IMR-90 (cell line): ENCODE measurements around the gene LIAS.

Experiments
- MAZ ChIP-seq: IDR thresholded peaks from 2 replicates; pipeline ENCODE4 v1.6.1; 2012; ENCODE audit warnings: low read depth, mild to moderate bottlenecking, low read length, improper control_type of control experiment, moderate library complexity, borderline replicate concordance
- MXI1 ChIP-seq: IDR thresholded peaks from 2 replicates; pipeline ENCODE4 v1.6.1; 2012; ENCODE audit warnings: low read depth, mild to moderate bottlenecking, low read length, moderate library complexity, borderline replicate concordance
- POLR2A ChIP-seq: IDR thresholded peaks from 2 replicates; pipeline ENCODE4 v1.6.1; 2012; ENCODE audit warnings: mild to moderate bottlenecking, low read depth, low read length
- RCOR1 ChIP-seq: IDR thresholded peaks from 2 replicates; pipeline ENCODE4 v1.6.1; 2012; ENCODE audit warnings: mild to moderate bottlenecking, low read length, improper control_type of control experiment; ENCODE audit not compliant: insufficient replicate concordance
- SMC3 ChIP-seq: fragments of 150-350 bp; IDR thresholded peaks from 2 replicates; pipeline ENCODE4 v1.6.1; 2016; ENCODE audit warnings: low read depth, mild to moderate bottlenecking, antibody characterized with exemption, low read length, moderate library complexity
- TF ChIP-seq, protein P1 (sequence below): conservative IDR thresholded peaks from 2 replicates; pipeline ENCODE4 v1.5.1; 2012; ENCODE audit warnings: mild to moderate bottlenecking, low read depth, low read length, improper control_type of control experiment
- TF ChIP-seq, protein P2 (sequence below): fragments of 150-350 bp; IDR thresholded peaks from 2 replicates; pipeline ENCODE4 v1.6.1; 2017; ENCODE audit warnings: mild to moderate bottlenecking, antibody characterized with exemption, low read length, low read depth

DNA sequence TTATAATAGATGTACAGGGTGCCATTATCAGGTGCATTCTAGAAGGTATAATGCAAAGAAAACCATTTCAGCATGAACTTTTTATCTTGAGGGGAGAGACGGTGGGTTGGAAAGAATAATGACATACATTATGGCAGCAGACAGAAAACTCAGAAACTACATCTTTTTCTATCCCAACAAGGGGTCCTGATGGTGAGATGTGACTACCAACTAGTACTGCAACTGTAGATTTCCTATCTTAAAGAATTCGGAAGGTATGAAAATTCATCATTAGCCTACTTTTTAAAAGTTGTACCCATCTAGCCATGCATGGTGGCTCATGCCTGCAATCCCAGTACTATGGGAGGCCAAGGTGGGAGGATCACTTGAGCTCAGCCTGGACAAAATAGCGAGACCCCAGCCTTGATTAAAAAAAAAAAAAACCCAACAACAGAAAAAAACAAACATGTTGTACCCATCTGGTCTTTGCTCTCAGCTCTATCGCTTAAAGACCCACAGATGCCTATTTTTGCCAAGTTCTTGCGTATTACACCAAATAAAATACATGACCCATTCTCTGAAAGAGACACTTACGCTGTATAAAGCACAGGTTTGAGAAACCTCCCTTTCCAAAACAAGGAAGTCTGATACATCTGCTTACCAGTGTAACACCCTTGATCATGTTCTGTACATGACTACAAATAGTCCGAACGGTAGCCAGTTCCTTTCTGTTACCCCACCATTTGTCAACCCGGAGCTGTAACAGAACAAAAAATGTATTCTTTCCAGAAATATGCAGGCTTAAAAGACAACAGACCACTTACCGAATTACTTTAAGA, 1.7 kb upstream of the LIAS start:
- TF ChIP-seq MAZ (no peak), RCOR1 (no peak), POLR2A (no peak), SMC3 (no peak), MXI1 (no peak)
- TF ChIP-seq, protein P1, sequence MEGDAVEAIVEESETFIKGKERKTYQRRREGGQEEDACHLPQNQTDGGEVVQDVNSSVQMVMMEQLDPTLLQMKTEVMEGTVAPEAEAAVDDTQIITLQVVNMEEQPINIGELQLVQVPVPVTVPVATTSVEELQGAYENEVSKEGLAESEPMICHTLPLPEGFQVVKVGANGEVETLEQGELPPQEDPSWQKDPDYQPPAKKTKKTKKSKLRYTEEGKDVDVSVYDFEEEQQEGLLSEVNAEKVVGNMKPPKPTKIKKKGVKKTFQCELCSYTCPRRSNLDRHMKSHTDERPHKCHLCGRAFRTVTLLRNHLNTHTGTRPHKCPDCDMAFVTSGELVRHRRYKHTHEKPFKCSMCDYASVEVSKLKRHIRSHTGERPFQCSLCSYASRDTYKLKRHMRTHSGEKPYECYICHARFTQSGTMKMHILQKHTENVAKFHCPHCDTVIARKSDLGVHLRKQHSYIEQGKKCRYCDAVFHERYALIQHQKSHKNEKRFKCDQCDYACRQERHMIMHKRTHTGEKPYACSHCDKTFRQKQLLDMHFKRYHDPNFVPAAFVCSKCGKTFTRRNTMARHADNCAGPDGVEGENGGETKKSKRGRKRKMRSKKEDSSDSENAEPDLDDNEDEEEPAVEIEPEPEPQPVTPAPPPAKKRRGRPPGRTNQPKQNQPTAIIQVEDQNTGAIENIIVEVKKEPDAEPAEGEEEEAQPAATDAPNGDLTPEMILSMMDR: no peak
- TF ChIP-seq, protein P2, sequence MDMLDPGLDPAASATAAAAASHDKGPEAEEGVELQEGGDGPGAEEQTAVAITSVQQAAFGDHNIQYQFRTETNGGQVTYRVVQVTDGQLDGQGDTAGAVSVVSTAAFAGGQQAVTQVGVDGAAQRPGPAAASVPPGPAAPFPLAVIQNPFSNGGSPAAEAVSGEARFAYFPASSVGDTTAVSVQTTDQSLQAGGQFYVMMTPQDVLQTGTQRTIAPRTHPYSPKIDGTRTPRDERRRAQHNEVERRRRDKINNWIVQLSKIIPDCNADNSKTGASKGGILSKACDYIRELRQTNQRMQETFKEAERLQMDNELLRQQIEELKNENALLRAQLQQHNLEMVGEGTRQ: no peak
